GM18519 (cell line): Measurements from ENCODE around the gene TRPM2.
"Not testable (repeated sequence)": the region's sequence is repeated elsewhere in the genome, so short reads cannot be mapped to it uniquely, and the experiment has no call there.

Experiments
- ATAC-seq: cut with Tn5 transposase; IDR thresholded peaks from one replicate; pipeline ENCODE4 v1.9.1; 2021; ENCODE audit warnings: mild to moderate bottlenecking, moderate library complexity; ENCODE audit not compliant: unreplicated experiment, low FRiP score

The TRPM2 gene

DNA sequence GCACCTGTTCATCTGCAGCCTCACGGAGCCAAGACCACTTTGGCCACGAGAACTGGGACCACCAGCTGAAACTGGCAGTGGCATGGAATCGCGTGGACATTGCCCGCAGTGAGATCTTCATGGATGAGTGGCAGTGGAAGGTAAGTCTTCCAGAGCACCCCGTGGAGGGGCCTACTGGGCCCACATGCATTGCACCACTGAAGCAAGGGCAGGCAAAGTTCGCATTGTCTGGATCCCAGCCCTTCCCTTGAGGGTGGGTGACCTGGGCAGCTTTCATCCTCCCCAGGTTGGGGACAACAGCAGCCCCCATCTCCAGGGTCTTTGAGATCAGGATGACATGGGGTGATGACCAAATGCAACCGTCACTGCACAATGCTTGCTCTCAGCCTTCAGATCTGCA, 37.5 kb downstream of the TRPM2 start:
- no peak for ATAC-seq

DNA sequence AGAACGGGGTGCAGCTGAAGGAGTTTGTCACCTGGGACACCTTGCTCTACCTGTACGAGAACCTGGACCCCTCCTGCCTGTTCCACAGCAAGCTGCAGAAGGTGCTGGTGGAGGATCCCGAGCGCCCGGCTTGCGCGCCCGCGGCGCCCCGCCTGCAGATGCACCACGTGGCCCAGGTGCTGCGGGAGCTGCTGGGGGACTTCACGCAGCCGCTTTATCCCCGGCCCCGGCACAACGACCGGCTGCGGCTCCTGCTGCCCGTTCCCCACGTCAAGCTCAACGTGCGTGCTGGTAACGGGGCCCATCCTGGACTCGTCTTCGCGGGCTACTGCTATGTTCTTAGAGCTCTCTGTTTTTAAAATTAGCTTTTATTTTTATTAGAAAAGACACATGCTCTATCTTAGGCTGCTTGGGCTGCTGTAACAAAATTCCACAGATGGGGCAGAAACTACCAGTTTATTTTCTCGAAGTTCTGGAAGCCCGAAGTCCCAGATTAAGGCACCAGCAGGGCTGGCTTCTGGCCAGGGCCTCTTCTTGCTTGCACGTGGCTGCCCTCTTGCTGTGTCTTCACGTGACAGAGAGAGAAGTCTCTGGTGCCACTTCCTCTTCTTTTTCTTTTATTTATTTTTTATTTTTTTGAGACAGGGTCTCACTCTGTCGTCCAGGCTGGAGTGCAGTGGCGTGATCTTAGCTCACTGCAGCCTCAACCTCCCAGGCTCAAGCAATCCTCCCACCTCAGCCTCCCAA, 38.1 kb downstream of the TRPM2 start:
- ATAC-seq = no peak

DNA sequence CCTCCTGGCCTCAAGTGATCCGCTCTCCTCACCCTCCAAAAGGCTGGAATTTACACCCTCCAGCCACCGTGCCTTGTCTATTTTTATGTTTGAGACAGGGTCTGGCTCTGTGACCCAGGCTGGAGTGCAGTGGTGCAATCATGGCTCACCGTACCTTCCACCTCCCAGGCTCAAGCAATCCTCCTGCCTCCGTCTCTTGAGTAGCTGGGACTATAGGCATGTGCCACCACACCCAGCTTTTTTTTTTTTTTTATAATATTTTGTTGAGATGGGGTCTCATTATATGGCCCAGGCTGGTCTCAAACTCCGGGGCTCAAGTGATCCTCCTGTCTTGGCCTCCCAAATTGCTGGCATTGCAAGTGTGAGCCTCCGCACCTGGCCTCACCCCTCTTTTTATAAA, 38.8 kb downstream of the TRPM2 start:
- no peak for ATAC-seq

DNA sequence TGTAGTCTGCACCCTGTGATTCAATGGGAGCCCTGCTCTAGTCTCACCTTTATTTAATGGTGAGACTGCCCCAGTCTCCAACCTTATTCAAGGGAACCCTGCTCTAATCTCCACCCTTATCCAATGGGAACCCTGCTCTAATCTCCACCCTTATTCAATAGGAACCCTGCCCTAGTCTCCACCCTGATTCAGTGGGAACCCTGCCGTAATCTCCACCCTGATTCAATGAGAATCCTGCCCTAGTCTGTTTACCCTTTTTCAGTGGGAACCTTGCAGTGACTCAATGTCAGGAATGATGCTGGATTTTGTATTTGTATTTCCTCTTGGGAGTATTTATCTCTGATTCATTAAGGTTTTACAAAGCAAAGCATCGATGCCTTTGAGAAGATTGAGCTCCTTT, 39.5 kb downstream of the TRPM2 start:
- no peak for ATAC-seq

DNA sequence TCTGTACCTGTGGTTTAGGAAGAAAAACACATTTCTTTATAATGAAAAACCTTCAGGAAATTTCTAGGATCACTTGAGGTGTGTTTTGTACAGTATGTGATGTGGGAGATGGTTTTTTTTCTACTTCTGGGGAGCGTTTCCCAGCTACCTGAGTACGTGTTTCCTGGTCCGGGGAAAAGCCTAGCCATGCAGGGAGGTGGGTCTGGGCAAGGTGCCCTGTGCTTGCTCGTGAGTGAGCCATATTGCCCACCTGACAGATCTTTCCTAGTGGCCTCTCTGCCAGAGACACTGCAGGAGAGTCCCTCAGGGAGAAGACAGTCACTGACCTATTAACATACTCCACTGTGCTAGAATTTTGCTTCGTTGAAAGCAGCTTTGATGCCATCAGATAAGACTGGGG, 41.3 kb downstream of the TRPM2 start:
- no peak for ATAC-seq

DNA sequence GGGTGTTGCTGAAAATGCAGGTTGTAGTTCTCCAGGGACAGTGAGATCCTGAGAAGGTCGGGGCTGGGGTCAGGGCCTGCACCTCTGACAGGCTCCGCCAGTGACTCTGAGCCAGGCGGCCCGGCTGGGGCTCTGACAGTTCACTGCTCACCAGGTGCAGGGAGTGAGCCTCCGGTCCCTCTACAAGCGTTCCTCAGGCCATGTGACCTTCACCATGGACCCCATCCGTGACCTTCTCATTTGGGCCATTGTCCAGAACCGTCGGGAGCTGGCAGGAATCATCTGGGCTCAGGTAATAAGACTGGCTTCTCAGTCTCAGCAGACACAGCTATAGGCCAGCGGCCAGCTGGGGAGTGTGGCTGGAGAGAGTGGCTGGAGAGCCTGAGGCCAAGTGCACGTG, 41.8 kb downstream of the TRPM2 start:
- ATAC-seq = no peak

DNA sequence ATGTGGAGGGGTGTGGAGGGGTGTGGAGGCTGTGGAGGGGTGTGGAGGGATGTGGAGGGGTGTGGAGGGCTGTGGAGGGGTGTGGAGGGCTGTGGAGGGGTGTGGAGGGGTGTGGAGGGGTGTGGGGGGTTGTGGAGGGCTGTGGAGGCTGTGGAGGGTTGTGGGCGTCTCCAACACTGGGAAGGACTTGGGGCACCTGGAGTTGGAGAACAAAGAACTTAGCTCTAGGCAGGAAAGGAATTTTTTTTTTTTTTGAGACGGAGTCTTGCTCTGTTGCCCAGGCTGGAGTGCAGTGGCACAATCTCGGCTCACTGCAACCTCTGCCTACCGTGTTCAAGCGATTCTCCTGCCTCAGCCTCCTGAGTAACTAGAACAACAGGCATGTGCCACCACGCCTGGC, 43.4 kb downstream of the TRPM2 start:
- not testable (repeated sequence) for ATAC-seq

DNA sequence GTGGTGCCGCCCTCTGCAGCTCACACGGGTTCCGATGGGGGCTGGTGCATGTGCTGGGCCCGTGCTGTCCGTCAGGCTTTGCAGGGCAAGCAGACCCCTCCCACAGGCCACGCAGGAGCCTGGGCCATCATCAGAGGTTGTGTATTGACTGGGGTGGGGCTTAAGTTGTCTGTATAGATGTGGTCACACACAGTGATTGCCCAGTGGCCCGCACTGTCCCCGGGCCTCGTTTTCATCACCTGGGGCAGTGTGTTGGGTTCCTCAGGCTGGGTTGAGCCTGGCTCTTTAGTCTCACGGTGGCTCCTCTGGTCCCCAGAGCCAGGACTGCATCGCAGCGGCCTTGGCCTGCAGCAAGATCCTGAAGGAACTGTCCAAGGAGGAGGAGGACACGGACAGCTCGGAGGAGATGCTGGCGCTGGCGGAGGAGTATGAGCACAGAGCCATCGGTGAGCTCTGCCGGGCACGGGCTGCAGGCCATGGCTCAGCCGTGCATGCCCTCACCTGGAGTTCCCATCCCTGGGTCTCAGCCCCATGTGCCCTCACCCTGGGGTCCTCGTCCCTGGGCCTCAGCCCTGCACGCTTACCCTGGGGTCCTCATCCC, 44.1 kb downstream of the TRPM2 start:
- no peak for ATAC-seq

DNA sequence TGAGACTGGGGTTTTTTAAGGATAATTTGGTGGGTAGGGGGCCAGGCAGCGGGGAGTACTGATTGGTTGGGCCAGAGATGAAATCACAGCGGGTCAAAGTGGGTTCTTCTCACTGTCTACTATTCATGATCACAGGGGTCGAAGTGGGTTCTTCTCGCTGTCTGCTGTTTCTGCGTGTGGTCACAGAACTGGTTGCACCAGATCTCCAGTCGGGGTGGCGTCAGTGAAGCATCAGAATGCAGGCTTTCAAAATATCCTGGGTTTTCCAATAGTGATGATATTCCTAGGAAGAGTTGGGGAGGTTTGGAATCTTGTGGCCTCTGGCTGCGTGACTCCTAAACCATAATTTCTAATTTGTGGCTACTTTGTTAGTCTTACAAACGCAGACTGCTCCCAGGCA, 45.1 kb downstream of the TRPM2 start:
- no peak for ATAC-seq

DNA sequence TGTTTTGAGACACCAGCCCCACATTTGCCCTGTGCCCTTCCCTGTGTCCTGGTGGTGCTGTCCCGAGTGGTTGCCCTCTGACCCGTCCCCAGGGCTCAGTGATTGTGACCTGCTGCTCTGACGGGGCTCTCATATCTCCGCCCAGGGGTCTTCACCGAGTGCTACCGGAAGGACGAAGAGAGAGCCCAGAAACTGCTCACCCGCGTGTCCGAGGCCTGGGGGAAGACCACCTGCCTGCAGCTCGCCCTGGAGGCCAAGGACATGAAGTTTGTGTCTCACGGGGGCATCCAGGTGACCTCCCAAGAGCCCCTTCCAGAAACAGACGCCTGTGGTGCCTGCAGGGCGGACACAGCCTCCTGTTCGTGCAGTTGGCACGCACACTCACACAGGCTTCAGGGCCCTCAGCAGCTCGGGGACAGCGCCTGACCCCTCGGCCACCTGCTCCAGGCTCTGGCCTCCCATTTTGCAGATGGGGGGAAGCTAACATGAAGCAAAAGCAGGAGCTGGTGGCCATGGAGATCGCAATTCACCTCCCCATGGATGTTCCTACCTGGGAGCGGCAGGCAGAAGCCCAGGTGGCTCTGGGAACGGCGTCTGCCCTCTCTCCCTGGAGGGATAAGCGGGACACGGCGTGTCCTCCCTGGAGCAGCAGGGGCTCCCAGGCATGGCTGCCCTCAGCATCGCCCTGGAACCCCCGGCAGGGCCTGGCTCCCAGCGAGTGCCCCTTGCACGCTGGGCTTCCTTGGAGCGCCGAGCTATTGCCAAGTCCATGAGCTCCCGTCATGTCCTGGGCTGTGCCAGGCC, 45.9 kb downstream of the TRPM2 start:
- ATAC-seq = no peak

DNA sequence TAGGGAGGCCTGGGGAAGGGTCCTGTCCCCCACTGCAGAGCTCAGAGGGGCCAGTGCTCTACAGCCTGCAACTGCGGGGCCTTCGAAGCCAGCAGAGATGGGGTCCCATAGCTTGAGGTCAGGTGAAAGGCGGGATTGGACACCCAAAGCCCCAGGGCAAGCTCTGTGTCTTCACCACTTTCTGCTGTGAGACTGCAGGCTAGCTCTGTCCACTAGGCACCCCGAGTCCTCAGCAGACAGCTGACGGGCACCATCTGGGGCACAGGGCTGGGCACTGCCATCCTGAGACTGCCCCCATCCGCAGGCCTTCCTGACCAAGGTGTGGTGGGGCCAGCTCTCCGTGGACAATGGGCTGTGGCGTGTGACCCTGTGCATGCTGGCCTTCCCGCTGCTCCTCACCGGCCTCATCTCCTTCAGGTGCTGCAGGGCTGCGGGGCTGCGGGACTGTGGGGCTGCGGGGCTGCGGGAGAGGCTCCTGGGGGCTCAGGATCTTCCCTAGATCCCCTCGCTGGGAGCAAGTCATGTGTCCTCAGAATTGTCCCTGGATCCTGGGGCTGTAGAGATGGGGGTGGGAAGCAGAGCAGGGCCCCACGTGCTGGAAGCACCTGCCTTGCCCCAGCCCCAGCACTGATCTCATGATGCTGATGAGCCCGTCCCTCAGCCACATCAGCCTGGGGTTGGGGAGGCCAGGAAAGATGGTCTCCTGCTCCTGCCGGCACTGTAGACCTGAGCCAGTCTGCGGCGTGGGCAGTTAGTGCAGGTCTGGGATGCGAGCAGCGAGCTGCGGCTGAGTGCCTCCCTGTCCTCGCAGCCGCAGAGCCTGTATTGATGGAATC, 46.8 kb downstream of the TRPM2 start:
- ATAC-seq = no peak

DNA sequence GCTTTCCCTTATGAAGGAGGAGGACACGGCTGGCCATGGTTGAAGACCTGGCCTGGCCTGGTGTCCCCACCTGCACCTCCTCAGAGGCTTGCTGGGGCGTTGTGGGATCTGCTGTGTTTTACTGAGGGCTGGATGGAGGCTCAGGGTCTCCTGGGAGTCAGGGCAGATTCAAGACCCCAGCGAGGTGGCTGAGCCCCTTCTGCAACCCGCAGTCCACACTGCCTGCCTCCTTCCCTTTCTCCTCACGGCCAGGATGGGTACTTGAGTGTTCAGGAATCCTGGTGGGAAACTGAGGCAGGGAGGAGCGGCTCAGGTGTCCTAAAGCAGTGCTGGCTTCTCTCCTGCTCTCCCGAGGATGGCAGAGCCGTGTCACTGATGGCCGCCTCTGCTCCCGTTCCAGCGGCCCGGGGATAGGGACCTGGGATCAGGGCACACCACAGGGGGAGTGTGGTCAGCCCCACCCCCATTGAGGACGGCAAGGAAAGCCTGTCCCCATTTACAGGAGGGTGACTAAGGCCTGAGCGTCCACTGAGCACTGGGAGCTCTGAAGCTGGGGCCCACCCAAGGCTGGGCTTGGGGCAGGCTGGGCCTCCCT, 47.5 kb downstream of the TRPM2 start:
- ATAC-seq = no peak

DNA sequence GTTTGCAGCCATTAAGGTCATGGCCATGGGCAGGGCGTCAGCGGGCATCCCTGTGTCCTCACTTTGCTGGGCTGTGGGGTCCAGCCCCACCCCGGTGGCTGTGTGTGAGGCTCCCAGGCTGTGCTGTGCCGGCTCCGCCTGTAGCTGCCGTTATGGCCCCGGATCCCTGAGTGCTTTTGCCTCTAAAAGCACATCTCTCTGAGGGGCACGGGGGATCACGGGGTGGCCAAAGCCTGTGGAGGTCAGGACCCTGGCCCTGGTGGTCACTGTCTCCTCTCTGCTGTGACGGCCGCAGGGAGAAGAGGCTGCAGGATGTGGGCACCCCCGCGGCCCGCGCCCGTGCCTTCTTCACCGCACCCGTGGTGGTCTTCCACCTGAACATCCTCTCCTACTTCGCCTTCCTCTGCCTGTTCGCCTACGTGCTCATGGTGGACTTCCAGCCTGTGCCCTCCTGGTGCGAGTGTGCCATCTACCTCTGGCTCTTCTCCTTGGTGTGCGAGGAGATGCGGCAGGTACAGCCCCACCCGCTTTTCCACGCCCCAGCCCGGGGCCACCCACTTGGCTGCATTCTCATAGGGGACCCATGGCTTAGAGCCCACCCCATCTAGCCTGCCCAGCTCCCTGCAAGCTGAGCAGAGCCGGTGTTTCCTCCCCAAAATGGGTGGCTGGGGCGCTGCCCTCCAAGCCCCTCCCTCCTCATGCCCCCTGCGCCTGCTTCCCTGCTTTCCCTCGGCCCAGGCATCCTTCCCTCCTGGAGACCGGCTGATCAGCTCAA, 48.2 kb downstream of the TRPM2 start:
- no peak for ATAC-seq

DNA sequence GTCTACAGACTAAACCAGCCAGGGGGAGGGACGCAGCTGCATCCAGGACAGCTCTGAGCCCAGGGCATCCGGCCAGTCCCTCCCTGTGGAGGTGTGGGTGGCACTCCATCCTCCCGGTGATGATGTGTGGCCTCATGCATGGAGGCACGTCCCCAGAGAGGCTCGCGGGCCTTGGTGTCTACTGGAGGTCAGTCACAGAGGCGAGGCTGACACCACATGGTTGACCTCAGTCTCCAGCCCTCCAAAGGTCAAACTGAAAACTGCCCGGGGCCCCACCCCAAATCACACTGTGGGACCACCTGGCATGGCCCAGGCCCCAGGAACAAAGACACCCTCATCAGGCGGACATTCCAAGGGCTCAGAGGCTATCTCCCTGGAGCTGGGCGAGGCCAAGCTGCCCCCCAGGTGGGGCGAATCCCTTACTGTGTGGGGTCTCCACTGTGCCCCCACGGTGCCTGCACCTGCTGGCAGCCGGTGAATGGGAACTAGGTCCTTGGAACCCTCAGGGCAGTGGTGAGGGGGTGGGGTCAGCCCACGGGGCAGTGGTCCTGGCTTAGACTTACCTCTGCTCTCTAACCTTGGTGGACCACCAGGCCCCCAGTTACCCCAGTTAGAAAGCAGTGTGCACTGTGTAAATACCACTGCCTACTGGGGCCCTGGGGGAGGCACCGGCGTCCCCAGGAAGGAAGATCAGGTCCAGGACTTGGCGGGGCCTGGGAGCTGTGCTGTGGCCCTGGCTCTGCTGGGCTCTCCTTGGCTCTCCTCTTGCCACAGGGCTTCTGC, 49.1 kb downstream of the TRPM2 start:
- ATAC-seq = no peak

DNA sequence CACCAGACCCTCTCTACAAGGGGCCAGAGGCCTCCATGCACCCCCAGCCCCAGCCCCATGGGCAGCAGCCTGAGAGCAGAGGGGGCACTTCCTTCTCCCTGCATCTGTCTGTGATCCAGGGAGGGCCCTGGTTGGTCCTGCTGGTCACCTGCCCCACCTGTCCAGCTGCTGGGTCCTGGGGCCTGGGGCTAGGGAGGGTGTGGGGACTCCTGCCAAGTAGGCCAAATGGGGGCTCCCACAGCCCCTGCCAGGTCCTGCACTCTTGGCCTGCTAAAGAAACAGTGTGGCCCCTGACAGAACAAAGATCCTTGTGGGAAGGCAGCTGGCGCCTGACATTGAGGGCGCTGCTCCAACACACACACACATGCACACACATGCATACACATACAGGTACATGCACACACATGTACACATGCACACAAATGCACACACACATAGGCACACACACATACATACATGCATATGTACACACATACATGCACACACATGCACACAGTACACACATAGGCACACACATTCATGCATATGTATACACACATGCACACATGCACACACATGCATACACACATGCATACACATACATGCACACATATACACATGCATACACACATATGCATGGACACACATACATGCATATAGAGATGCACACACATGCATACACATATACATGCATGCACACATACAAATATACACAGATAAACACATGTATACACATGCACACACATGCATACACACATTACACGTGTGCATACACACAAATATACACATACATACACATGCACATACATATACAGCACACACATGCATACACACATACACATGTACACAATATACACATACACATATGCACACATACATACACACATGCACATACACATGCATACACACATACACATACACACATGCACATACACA, 49.9 kb downstream of the TRPM2 start:
- ATAC-seq = no peak

DNA sequence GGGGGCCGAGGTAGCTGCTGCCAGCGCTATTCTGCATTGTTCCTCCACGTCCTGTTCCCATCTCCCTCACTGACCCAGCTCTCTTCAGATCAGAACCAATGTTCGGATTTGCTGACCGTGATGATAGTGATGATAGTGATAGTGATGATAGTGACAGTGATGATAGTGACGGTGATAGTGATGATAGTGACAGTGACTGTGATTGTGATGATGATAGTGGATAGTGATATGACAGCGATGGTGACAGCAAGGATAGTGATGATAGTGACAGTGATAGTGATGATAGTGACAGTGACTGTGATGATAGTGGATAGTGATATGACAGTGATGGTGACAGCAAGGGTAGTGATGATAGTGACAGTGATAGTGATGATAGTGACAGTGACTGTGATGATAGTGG, 51.1 kb downstream of the TRPM2 start:
- ATAC-seq = not testable (repeated sequence)

DNA sequence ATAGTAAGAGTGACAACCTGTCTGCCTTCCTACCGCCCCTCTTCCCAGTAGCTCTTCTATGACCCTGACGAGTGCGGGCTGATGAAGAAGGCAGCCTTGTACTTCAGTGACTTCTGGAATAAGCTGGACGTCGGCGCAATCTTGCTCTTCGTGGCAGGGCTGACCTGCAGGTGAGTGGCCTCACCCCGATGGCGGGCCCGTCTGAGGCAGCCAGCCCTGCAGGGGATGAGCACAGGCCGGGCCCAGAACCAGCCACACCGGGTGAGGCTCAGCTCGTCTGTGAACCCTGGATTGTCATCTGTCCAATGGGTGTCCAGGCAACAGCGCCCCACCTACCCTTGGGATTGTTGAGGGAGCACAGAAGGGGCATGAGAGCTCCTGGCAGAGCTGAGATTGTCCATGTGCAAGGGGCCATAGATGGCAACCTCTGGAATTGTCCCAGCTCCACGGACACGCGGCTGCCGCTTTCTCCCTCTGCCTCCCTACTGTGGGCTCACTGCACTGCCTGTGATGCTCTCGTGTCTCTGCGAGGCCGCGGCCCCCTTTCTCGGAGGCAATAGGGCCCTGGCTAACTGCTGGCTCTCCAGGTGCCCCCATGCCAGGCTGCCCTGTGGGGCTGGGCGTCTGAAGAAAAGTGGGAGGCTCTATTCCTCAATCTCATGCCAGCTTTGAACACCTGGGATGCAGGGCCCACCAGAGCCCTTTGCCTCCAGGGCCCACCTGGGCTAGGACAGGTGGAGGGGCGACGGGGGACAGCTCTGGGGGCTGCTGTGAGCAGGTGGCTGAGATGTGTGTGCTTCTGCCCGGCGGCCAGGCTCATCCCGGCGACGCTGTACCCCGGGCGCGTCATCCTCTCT, 51.9 kb downstream of the TRPM2 start:
- no peak for ATAC-seq
